ENCODE data around the gene SV2B.

Gene SV2B

DNA sequence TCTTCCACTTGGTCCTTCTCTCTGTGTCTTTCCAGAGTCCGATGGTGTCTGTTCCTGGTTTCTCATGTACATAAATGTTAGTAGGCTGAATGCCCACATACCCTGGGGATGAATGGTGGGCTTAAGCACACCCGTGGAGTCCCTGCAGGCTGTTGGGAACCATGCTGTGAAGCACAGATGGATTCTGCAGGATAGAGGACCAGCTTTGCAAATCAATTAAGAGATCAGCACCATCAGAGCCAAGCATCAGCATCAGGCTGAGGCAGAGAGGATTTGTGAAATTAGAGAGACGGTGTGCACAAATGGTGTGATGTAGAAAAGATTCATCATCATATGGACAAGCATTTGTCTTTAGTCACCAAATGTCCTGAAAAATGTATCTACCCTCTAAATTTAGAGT, 127.1 kb downstream of the SV2B start:
- DNase-seq = no peak

- no peak for DNase-seq
Observed at GRCh38 chr15:91227766-91228165, 127.7 kb downstream of the SV2B start.

DNA sequence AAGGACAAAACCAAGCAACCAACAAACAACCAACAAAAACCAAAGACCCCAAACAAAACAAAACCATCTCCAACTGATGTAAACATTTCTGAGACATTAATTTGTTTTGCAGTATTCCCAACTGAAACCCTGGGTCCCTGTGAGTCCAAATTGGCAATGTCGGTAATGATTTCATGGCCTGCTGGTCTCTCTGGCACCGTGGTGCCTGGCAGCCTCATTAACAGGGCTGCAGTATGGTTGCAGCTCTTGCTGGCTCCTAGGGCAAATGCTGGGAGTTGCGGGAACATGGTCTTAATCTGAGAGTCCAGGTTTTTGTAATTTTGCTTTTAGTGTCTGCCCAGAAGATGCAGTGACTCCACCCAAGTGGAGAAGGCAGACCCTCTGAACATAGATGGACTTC, 128.3 kb downstream of the SV2B start:
- DNase-seq = no peak

DNA sequence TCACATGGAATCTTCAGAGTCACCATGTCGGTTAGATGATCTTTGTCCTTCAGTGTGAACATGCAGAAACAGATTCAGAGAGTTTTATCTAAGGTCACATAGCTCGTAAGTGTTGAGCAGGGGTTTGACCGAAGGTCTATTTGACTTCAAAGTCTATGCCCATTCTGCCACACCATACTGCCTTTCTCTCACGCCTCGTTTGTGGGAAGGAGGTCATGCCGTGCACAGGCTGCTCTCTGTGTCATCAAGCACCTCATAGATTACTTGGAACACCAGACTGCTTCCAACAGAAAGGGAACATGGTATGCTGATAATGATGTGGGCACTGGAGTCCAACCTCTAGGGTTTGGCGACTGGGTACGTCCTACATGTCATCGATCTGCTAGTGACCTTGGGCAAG, 128.8 kb downstream of the SV2B start:
- DNase-seq = no peak

DNA sequence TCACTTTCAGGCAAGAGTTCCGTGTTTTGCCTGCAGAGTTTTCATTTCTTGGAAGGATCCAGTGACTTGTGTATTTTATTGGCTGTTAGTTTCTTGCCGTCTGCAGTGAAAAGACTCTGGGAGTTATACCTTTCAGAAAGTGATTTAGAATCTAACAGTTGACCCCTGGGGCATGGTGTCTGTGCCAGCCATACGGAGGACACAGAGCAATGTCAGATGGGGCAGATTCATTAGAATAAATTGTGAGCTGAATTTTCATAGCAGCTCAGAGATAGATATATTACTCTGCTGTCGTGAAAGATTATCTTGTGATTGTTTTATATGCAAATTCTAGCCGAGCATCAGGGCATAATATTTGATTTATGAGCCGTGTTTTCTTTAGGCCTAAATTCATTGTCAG, 131.6 kb downstream of the SV2B start:
- no peak for DNase-seq

DNA sequence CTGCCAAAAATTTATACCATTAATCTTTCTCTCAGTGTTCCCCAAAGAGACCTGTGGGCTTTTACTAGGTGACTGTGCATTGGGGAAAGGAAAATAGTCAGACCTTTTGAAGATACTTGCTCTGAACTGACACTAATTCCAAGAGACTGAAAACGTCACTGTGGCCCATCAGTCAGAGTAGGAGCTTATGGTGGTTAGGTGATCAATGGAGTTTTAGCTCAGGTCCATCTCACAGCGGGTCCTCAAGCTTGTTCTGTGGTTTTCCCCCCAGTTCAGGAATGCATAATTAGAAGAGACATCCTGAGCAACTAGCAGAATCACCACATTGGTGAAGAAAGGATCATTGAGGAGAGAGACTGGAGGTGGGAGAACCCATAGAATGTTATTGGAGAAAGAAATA, 134.7 kb downstream of the SV2B start:
- no peak for DNase-seq

- DNase-seq = no peak
Observed at GRCh38 chr15:91235376-91235775, 135.3 kb downstream of the SV2B start.

DNA sequence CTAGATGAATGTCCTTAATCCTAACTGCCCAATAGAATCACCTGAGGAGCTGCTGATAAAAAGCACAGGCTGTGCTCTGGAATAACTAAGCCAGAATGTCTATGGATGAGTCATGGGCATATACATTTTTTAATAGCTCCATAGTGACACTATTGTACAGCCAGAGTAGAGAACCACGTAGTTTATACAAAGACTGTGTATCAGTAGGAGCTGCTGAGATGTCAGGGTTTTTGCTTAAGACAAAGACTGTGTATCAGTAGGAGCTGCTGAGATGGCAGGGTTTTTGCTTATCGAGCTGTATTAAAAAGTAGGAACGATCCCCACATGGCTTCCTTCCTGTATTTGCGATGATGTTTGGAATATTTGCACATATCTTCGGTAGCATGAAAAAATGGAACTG, 137.4 kb downstream of the SV2B start:
- no peak for DNase-seq

GRCh38 chr15:91238644-91239425, 138.8 kb downstream of the SV2B start:
- DNase-seq = no peak

- no peak for DNase-seq
Observed at GRCh38 chr15:91243826-91244225, 143.8 kb downstream of the SV2B start.

GRCh38 chr15:91244919-91245318, 144.9 kb downstream of the SV2B start:
- no peak for DNase-seq

DNA sequence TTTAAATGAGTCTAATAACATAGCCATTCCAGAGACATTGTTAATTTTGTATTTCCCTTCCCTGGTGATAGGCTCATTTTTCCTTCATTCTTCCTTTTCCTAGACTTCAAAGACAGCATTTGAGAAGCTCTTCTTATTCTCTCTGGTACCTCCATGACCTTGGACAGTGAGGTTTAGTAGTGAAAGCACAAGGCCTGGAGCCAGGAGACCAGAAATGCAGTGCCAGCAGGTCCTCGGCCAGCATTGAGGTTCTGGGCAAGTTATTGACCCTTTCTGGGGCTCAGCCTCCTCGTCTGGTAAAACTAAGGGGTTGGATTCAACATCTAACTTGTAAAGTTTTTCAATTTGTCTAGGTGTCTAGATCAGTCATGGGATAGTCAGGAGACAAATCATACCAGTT, 146.9 kb downstream of the SV2B start:
- no peak for DNase-seq

DNA sequence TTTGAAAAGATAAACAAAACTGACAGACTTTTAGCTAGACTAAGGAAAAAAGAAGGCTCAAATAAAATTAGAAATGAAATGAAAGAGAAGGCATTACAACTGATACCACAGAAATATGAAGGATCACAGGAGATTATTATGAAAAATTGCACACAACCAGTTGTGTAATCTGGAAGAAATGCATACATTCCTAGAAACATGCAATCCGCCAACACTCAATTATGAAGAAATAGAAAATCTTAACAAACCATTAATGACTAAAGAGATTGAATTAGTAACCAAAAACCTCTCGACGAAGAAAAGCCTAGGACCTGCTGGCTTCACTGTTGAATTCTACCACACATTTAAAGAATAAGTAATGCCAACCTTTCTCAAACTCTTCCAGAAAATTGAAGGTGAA, 149.5 kb downstream of the SV2B start:
- DNase-seq = no peak

- DNase-seq = no peak
Observed at GRCh38 chr15:91252322-91252721, 152.3 kb downstream of the SV2B start.

DNA sequence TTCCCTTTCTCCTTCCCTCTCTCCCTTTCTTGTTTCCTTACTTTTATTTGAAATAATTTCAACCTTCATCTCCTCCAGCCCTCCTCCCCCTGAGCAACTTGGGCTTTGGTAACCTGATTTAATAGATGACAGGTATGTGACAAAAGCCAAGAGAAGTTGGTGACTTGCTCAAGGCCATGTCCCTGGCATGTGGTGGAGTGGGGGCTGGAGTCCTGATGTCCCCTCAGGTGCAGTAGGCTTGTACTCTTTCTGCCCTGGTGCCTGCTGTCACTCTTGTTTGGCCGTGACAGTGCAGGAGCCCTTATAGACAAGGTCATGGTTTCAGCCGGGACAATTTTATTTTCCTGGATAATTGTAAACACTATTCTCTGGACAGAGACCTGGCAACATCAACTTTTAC, 152.7 kb downstream of the SV2B start:
- no peak for DNase-seq

DNA sequence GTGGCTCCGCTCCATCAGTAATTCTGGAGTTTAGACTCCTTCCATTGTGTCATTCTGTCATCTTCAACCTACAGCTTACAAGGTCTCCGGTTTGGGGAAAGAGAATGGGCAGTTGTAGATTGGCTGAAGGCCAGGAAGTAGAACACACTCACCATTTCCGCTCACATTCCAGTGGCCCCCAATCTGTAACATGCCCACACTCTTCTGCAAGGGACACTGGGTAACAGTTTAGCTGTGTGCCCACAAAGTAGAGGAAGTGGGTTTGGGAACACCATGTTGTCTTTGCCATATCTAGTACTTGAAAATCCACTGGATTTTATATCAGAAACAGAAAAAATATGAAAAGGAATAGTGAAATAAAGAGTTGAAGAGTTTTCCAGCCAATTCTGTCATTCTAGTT, 153.5 kb downstream of the SV2B start:
- DNase-seq = no peak

- DNase-seq = no peak
Observed at GRCh38 chr15:91254766-91255165, 154.7 kb downstream of the SV2B start.

GRCh38 chr15:91255670-91256192, 155.7 kb downstream of the SV2B start:
- no peak for DNase-seq

GRCh38 chr15:91257746-91258414, 157.8 kb downstream of the SV2B start:
- no peak for DNase-seq

GRCh38 chr15:91258415-91258759, 158.3 kb downstream of the SV2B start:
- no peak for DNase-seq

- DNase-seq = no peak
Observed at GRCh38 chr15:91259077-91259476, 159.0 kb downstream of the SV2B start.

GRCh38 chr15:91261345-91261744, 161.3 kb downstream of the SV2B start:
- no peak for DNase-seq

Data from amygdala (tissue), 56 donors.